ENCODE results near the gene ALG9.

ALG9 gene

DNA sequence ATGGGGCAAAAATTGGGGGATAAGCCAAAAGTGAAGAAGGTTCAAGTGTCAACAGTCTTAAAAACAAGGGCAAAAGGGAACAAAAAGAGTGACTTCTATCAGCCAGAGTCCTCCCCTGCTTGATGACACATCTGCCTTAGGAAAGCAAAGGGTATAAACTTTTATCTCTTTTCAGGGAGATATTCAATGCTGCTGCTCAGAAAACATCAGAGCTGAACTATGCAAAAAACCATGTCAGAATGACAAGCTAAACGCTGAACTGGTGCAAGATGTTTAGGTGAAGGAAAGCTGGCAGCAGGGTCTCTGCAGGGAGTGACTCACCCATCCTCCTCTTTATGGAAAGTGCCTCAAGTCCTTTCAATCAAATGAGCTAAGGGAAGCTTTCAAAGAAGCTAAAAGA is 24.7 kb downstream of the ALG9 start:
- Histone ChIP-seq H3K27ac (no peak overlapping the region), H3K4me3 (no peak overlapping the region), H3K4me1 (peaks cover 0 to 3% (median 0%) of the 10 kb centered on the region in 4 donors), H3K27me3 (no peaks in the 10 kb centered on the region), H3K36me3 (peaks cover 39 to 86% (median 43%) of the 10 kb centered on the region in 3 donors), H3K9me3 (no peaks in the 10 kb centered on the region)
- intact Hi-C loops (cut with DNase I; ENCODE audit: low total_unique reads) = no loop called here
- DNase-seq = no peak
- TF ChIP-seq, protein P1, sequence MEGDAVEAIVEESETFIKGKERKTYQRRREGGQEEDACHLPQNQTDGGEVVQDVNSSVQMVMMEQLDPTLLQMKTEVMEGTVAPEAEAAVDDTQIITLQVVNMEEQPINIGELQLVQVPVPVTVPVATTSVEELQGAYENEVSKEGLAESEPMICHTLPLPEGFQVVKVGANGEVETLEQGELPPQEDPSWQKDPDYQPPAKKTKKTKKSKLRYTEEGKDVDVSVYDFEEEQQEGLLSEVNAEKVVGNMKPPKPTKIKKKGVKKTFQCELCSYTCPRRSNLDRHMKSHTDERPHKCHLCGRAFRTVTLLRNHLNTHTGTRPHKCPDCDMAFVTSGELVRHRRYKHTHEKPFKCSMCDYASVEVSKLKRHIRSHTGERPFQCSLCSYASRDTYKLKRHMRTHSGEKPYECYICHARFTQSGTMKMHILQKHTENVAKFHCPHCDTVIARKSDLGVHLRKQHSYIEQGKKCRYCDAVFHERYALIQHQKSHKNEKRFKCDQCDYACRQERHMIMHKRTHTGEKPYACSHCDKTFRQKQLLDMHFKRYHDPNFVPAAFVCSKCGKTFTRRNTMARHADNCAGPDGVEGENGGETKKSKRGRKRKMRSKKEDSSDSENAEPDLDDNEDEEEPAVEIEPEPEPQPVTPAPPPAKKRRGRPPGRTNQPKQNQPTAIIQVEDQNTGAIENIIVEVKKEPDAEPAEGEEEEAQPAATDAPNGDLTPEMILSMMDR (IDR thresholded peaks at IDR 0.05) = no peak

DNA sequence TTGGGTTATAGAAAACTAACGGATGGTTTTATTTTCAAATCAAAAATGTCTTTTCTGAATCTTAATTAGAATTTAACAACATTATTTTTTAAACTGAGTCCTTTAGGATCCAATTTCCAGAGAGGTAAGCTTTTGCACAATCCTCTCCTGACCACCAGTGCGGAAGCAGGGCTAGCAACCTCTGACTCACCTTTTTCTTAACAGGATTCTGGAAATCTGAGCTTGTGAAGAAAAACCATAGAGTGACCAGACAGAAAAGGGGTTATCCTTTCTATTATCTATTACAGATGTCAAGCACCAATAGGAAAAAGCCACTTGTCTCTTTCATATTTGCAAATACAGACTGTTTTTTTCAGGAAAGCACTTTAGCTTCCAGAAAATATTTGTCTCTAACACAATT is 25.3 kb downstream of the ALG9 start:
- intact Hi-C loops (cut with DNase I; ENCODE audit: low total_unique reads) = no loop called here
- Histone ChIP-seq H3K9me3 (no peaks in the 10 kb centered on the region), H3K36me3 (peaks cover 39 to 80% (median 43%) of the 10 kb centered on the region in 3 donors), H3K4me3 (no peak overlapping the region), H3K27me3 (no peaks in the 10 kb centered on the region), H3K4me1 (peaks cover 0 to 9% (median 0%) of the 10 kb centered on the region in 4 donors), H3K27ac (no peak overlapping the region)
- DNase-seq = no peak
- TF ChIP-seq, protein P1 (IDR thresholded peaks at IDR 0.05) = no peak

DNA sequence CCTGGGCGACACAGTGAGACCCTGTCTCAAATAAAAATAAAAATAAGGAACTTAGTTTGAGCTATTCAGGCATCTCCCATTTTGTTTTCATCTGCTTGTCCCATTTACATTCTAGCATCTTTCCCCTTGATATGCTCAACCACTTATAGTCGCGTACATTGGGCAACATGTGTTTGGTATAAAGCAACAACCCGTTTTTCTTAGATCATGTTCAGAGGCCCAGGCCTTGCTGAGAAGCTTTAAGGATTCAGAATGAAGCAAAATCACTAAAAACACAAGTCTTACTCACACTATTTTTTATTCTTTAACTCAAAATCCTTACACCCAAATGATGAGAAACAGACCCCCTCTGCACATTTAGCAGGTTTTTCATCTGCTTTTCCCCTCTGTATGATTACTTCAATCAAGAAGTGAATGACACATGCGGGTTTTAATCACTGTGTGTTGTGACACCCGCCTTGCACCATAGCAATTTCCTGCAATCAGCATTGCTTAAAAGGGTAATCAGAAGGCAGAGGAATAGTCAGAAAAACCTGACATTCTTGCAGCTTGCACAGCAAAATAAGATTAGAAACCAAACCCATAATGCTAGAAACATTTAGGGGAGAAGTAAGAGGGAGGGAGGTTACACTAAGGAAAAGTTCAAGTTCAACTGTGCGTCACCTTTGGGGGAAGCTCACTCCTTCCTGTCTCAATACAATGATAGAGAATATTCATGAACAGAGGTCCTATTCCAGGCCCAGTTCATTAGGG is 25.9 kb downstream of the ALG9 start:
- intact Hi-C loops (cut with DNase I; ENCODE audit: low total_unique reads) = no loop called here
- H3K36me3 ChIP-seq = peaks cover 39 to 76% (median 43%) of the 10 kb centered on the region in 3 donors
- peaks cover 0 to 11% (median 0%) of the 10 kb centered on the region in 4 donors for H3K4me1 ChIP-seq
- H3K27ac ChIP-seq = no peak overlapping the region
- H3K27me3 ChIP-seq = no peaks in the 10 kb centered on the region
- H3K4me3 ChIP-seq = no peak overlapping the region
- DNase-seq = no peak
- TF ChIP-seq, protein P1 (IDR thresholded peaks at IDR 0.05) = no peak
- no peaks in the 10 kb centered on the region for H3K9me3 ChIP-seq

DNA sequence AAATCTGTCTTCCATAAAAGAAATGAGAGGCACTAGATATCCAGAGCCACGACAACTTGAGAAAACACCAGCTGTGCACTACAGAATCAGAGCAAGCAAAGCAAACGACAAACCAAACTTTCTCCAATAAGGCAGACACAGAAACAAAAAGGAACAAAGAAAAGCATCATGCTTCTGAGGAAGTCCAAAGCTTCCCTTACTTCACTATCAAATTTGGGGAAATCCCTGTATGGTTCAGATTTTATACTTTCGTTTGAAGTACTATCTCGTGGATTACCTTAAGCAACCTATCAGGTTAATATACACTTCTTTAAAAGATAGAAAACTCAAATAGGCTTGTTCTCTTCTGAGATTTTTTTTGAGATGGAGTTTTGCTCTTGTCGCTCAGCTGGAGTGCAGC is 27.7 kb downstream of the ALG9 start:
- H3K27me3 ChIP-seq = no peaks in the 10 kb centered on the region
- no peaks in the 10 kb centered on the region for H3K9me3 ChIP-seq
- H3K4me3 ChIP-seq = no peak overlapping the region
- DNase-seq = no peak
- H3K4me1 ChIP-seq = peaks cover 0 to 11% (median 0%) of the 10 kb centered on the region in 4 donors
- no peak overlapping the region for H3K27ac ChIP-seq
- H3K36me3 ChIP-seq = peaks cover 28 to 64% (median 34%) of the 10 kb centered on the region in 3 donors
- TF ChIP-seq, protein P1 (IDR thresholded peaks at IDR 0.05) = no peak
- intact Hi-C loops (cut with DNase I; ENCODE audit: low total_unique reads) = loop anchor here (5.0 kb wide), 3 partner anchors 66 to 276 kb away; partner anchors contain the start of gene SIK2

DNA sequence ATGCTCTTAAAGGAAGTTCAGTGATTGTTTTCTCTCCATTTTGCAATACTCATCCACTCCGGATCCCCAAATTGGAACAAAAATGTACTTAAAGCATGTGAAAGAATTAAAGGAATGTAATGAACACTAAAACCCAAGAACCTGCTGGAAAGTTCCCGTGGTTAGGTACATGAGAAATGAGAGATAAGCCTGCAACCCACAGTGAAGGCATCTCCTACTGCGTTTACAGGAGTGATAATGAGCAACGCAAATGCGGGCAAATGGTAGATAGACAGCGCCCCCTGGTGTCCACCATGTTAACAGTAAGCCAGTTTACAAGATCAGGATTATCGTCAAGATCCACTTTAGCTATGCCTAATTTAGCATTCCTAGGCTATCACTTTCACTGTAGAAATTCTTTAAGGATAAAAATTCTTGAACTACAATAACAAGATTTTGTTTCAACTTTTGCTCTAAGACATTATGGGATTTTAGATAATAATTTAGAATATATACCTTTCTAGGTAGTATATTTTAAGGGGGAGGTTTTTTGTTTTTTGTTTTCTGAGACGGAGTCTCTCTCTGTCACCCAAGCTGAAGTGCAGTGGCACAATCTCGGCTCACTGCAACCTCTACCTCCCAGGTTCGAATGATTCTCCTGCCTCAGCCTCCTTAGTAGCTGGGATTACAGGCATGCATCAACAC is 29.9 kb downstream of the ALG9 start:
- DNase-seq = peak; percentile 91
- peaks cover 0 to 11% (median 0%) of the 10 kb centered on the region in 4 donors for H3K4me1 ChIP-seq
- no peak overlapping the region for H3K4me3 ChIP-seq
- intact Hi-C loops (cut with DNase I; ENCODE audit: low total_unique reads) = loop anchor here (5.0 kb wide), 3 partner anchors 64 to 274 kb away; partner anchors contain the start of gene SIK2
- H3K9me3 ChIP-seq = no peaks in the 10 kb centered on the region
- H3K27ac ChIP-seq = peak overlapping the region in 1 of 2 donors; percentile 19
- H3K27me3 ChIP-seq = no peaks in the 10 kb centered on the region
- peaks cover 30 to 54% (median 36%) of the 10 kb centered on the region in 3 donors for H3K36me3 ChIP-seq
- TF ChIP-seq, protein P1 (IDR thresholded peaks at IDR 0.05) = peak; percentile 81 to 88

All from tibial artery (tissue), 4 donors.